ENCODE data around the gene SORCS2. TPM values are rescaled to one million over a fixed set of nuclear protein-coding genes. Genes with fewer than 3 reads are reported as not detected.

The SORCS2 gene
- total and polyA plus RNA-seq, 2 of the 8 experiments (the other 6 are each of a cell fraction or from before 2014, with no cell fraction given): 0.36 to 1.8 TPM

DNA sequence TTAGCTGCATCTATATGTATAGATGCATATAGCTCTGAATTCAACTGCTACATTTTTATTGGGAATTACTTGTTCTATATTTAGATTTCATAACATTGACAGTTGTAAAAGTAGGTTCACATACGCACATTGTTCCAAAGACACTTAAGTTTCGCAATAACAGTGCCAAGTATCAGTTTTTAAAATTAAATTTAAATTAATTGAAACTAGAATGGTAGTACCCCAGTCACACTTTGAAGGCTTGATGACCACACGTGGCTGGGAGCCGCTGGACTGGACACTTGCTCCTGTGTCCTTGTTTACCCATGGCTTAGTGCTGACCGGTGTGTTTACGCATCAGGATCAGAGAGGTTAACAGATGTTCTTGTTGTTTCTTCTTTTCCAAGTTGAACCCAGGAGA lies 383.1 kb downstream of the SORCS2 start:
- WGBS, 2 experiments (ENCODE audit: extremely low coverage in 1 of 2, insufficient coverage in 1 of 2, insufficient read length in 1 of 2, insufficient replicate concordance in 2 of 2, low coverage in 1 of 2, low lambda C conversion rate in 2 of 2, missing lambda C conversion rate in 1 of 2): 80% methylated on average over 6 of the region's 6 CpGs; no CpG with 5 or more reads in 1 of the 2 experiments

More for the DNA sequence above, 383.1 kb downstream of the SORCS2 start:
- TF ChIP-seq TAF7 (optimal IDR thresholded peaks at IDR 0.05; ENCODE audit: borderline replicate concordance, low read depth, low read length) (no peak), TAF1 (IDR thresholded peaks at IDR 0.05; ENCODE audit: low read depth, low read length) (no peak), RFX5 (IDR thresholded peaks at IDR 0.05; ENCODE audit: borderline replicate concordance, low read depth, low read length) (no peak), SAP30 (IDR thresholded peaks at IDR 0.05; ENCODE audit: insufficient read depth, insufficient replicate concordance, low read length) (no peak), SIRT6 (IDR thresholded peaks at IDR 0.05; ENCODE audit: low read length) (no peak), HDAC2 (IDR thresholded peaks at IDR 0.05; ENCODE audit: borderline replicate concordance in 1 of 2, low read depth in 2 of 2, low read length in 2 of 2) (no peak), CEBPB (IDR thresholded peaks at IDR 0.05; ENCODE audit: low read depth, low read length) (no peak), KDM1A (IDR thresholded peaks at IDR 0.05; ENCODE audit: borderline replicate concordance, low read length) (no peak)
- no peak overlapping the region for H2BK20ac ChIP-seq (ENCODE audit: low read length)
- no peak overlapping the region for H3K14ac ChIP-seq (ENCODE audit: insufficient read length)
- H2BK5ac ChIP-seq (ENCODE audit: low read depth, low read length): no peak overlapping the region
- no peak overlapping the region for H4K8ac ChIP-seq (ENCODE audit: extremely low read depth, insufficient read depth, low read length)
- CTCF ChIA-PET (ENCODE audit: partially characterized antibody): no interaction called here
- no peak overlapping the region for H2AFZ ChIP-seq (ENCODE audit: low read length)
- H3K27ac ChIP-seq (ENCODE audit: low read depth, low read length): no peak overlapping the region
- no peak overlapping the region for H4K91ac ChIP-seq (replicated peaks; ENCODE audit: insufficient read length, low read length)
- no peak overlapping the region for H2BK120ac ChIP-seq (replicated peaks; ENCODE audit: low read depth, low read length)
- peaks cover 0 to 4% (median 0%) of the 10 kb centered on the region in 4 experiments; a peak in 1 of 8 replicates for H3K36me3 ChIP-seq (ENCODE audit: control insufficient read depth in 2 of 4, insufficient read depth in 4 of 4, low read length in 3 of 4)
- H2BK12ac ChIP-seq (ENCODE audit: low read depth, low read length): no peak overlapping the region
- no peaks in the 10 kb centered on the region for H3K79me2 ChIP-seq (ENCODE audit: control insufficient read depth in 1 of 2, insufficient read depth in 2 of 2, low read length in 2 of 2)
- no peaks in the 10 kb centered on the region; a peak in 2 of 7 replicates for H3K4me1 ChIP-seq (replicated peaks in 1 of 4; ENCODE audit: control insufficient read depth in 3 of 4, insufficient read depth in 4 of 4, low read length in 3 of 4)
- no peak overlapping the region for H3K4me3 ChIP-seq (ENCODE audit: extremely low read depth in 1 of 4, insufficient read depth in 2 of 4, low read depth in 3 of 4, low read length in 4 of 4)
- H2BK15ac ChIP-seq (ENCODE audit: low read length): no peak overlapping the region
- no peak for FAIRE-seq
- no peak overlapping the region for H4K5ac ChIP-seq (ENCODE audit: insufficient read length, low read depth, low read length)
- no peaks in the 10 kb centered on the region for H3K23me2 ChIP-seq (ENCODE audit: low read depth, low read length)
- POLR2A ChIA-PET (ENCODE audit: partially characterized antibody): no interaction called here
- H3K4me2 ChIP-seq (ENCODE audit: insufficient read depth in 1 of 2, low read depth in 2 of 2, low read length in 2 of 2): no peak overlapping the region
- no peak overlapping the region for H3K9ac ChIP-seq (replicated peaks in 1 of 4; ENCODE audit: extremely low read depth in 1 of 4, low read depth in 3 of 4, low read length in 3 of 4)
- H3K4ac ChIP-seq (replicated peaks; ENCODE audit: insufficient read length, low read depth, low read length): no peak overlapping the region
- no peak overlapping the region for H2AK5ac ChIP-seq (ENCODE audit: low read depth, low read length)
- H3K23ac ChIP-seq (ENCODE audit: insufficient read length): no peak overlapping the region
- H3K56ac ChIP-seq (replicated peaks; ENCODE audit: insufficient read length, low read depth, low read length): no peak overlapping the region
- H4K20me1 ChIP-seq (replicated peaks in 1 of 2; ENCODE audit: control insufficient read depth in 1 of 2, insufficient read depth in 2 of 2, low read length in 2 of 2): no peaks in the 10 kb centered on the region
- peaks cover 35 to 38% of the 10 kb centered on the region in 2 experiments for H3K9me3 ChIP-seq (ENCODE audit: insufficient read depth in 2 of 2, low read depth in 1 of 2, low read length in 1 of 2)
- H3K18ac ChIP-seq (ENCODE audit: extremely low read depth, low read length): no peak overlapping the region
- no peak for DNase-seq (ENCODE audit: low read depth in 1 of 2, low spot score in 2 of 2)
- no peaks in the 10 kb centered on the region for H3K27me3 ChIP-seq (replicated peaks in 1 of 4; ENCODE audit: control insufficient read depth in 3 of 4, extremely low read depth in 1 of 4, insufficient read depth in 3 of 4, low read length in 3 of 4)
- H3K79me1 ChIP-seq (ENCODE audit: low read depth, low read length): no peaks in the 10 kb centered on the region
